Stimulated activated CD8-positive, alpha-beta memory T cell treated with anti-CD3 and anti-CD28 coated beads, Interleukin-2, amount 100 ng/mL, for 48 hours (primary cell): ENCODE results near the gene MALRD1.

Experiments
- DNase-seq, 2 donors: peaks; one replicate each; pipeline ENCODE4 v3.0.0-alpha.2; 2020; ENCODE audit warnings: low read depth in 2 of 2

Gene MALRD1

DNA sequence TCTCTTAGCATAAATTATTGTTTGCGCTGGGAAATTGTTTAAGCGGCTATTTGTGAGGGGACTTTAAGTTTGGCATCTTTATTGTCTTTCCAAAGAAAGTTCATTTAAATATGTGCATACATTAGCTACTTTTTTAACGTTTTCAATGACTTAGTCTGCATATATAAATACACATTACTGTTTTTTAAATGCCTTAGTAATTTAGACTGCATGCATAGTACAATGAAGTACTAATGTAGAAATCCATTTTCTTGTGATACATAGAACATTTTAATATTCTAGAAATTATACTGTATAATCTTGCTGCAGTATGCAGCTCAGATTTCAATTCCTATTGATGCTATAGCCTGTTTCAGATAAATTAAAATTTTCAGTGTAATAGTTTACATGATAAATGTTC is 325.4 kb downstream of the MALRD1 start:
- DNase-seq = no peak

DNA sequence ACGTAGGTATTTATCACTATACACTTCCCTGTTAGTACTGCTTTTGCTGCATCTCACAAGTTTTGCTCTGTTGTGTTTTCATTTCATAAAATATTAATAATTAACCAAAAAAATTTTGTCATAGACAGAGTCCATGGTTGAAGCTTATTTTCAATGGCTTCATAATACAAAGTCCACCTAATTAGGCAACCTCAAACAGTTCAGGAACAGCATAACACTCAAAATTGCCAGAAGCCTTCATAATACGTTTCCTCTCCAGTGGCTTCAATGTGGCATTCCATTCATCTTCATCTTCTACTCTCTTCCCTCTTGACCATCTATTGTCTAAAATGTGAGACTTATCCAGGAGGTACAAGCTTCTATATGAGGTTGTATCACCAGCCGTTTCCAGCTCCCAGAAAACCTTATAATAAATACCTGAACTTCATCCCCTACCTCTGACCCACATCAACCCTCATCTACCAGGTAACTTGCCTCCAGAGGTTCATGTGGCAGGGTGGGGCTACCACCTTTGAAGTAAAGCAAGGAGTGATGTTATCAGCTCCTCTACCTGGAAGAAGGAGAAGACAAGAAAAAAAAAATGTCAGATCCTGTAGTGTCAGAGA is 337.3 kb downstream of the MALRD1 start:
- DNase-seq = no peak

DNA sequence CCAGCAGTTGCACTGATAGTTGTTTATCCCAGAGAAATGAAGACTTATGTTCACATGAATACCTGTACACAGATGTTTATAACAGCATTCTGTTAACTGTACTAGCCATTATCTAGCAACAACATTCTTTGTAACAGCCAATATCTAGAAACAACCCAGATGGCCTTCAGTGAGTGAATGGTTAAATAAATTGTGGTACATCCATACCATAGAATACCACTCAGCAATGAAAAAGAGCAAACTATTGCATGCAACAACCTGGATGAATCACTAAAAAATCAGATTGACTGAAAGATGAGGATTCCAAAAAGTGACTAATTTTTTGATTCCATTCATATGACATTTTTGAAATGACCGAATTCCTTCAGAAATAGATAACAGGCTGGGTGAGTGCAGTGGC is 360.3 kb downstream of the MALRD1 start:
- DNase-seq = no peak

DNA sequence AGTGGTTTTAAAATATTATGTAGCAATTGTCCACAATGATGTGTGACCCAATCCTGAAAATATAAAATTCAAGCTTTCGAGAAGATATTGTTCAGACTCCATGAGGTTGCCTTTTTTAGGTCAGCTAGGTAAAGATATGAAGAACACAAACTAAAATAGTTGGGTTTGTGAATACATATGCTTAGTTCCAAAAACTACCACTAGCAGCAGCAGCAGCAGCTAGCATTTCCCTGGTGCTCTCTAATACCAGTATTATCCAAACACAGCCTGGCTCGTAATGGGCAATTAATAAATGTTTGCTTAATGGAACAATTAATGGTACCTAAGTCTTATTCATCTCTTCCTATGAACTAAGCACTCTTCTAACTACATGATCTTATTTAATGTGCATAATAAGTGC is 362.5 kb downstream of the MALRD1 start:
- DNase-seq = no peak

DNA sequence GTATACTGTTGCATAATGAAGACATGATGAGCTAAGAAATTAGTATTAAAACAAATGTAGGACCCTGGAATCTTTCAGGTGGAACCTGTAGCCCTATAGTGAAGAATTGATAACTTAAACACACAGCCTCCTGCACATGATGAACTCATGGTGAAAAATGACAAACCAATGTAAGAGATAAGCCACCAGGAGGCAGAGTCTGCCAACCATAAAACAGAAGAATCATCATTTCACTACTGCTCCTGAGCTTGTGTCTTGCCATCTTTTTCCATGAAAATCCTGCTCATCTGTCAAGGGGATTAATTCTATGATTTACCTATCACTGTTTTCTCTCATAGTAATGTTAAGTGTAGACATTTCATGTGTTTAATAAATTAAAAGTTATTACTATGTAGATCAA is 363.9 kb downstream of the MALRD1 start:
- no peak for DNase-seq

DNA sequence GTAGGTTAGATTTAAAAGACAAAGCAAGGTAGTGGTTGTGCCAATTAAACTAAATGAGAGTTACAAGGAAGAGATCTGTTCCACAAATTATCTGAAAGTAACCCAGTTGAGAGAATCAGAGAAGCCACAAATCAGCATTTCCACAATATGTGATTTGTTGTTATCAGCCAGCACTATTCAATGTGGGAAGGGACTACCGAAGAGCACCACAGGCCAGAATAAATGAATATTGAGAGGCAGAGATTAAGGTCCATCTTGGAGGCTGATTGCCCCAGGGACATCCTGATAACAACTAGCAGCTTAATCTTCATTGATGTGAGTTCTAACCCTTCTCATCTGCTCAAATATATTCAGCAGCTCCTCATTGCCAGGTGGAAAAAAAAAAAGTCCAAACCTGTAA is 367.6 kb downstream of the MALRD1 start:
- no peak for DNase-seq

DNA sequence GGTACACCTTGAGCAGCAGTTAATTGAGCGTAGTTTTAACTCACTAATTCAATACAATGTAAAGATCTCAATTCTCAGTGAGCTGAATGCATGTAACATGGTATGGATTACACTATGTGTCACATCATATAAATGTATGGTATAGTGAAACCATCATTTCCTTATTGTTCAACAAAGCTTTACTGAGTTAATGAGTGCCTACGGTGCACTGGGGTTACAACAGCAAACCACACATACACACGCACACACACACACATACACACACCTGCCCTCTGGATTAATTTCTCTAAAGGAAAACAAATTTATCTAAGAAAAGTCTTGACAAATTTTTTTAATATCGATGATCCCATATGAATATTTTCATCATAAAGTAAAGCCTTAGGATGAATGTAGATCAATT is 369.1 kb downstream of the MALRD1 start:
- no peak for DNase-seq

DNA sequence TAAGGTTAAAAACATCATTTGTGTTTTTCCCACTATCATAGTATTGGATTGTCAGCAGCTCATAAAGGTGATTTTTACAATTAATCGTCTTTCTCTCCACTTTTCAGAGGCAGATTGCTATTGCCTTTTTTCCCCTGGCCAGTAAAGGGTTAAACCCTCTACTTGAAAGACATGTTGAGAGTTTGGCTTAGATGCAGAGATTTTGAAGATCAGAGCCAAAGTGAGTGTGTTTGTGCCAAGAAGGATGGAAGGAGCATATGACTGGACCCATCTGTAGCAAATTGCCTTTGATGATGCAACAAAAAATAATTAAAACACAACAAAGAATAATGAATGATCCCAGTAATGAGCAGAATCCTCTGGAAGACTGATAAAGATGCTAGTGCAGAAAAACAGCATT is 373.1 kb downstream of the MALRD1 start:
- no peak for DNase-seq

DNA sequence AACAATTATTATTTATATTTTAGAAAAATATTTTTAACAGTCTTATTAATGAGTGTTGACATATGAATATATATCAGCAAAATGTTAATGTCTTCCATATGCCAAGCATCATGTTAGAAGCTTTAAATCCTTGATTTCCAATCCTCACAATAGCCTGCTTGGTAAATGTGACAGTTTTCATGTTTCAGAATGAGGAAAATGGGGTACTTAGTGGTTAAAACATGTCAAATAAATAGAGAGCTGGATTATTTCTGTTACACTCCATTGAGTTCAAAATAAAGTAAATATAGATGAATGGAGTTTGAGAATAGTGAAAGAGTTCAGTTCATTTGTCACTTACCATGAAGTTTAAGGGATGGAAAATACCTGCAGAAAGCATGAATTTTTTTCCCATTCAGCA is 377.4 kb downstream of the MALRD1 start:
- no peak for DNase-seq

DNA sequence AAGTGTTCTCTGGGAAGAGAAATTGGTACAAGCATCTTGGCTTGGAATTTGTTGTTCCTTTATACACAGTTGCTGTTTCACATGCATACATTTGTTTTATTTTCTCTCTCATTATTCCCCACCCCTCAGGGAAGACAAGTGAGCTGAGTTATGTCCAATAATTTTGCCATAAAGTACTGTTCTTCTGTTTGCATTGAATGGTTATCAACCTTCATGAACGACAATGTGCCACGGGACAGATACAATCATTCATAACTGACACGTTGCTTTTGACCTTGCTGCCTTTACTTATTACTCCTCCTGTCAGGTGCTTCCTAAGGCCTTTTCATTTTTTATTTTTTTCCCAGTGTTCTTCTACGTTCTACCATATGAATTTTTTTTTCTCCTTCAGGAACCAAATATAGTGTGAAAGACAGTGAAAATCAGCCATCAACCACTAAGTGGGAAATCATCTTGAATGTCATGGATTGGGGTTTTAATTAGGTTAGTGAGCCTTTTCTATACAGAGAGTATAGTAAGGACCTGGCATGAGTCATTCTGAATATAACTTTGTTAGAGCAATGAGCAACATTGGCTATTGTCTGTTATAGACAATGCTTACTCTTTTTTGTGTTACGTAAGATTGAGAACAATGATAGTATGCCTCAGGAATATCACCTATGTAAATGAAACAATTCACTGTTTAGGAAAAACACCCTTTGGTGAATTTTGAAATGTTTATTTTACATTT is 383.2 kb downstream of the MALRD1 start:
- DNase-seq = no peak

DNA sequence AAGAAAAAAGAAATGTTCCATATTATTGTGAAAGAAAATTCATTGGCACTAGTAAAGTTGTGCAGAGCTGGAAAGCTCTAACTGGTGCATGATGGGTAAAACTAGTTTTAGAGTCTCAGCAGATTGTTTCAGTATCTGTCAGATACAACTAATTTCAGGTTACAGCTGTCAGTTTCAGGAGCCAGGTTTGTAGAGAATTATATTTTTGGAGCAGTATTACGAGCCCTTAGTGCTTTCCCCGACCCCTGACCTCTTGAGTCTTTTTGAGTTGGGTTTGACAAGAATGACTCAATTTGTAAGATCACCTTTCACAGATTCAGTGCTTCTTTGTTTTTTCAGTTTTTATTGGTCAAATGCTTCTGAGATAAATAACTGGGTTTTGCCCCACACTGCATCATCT is 401.3 kb downstream of the MALRD1 start:
- DNase-seq = no peak

DNA sequence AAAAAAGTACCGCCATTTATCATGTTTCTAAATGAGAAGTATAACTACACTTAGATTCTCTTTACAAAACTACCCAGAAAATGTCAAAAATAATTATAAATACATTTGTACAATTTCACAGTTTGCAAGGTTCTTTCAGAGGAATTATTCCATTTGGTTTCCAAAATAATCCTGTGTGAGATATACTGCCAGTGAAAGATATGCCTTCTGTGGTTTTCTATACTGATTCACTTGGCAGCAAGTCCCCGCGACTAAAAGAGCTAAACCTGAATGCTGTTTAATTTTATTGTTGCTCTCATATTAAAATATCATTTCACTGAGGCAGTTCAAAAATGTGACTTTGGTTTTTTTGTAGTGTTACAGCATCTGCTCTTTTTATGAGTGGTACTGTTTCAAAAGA is 402.8 kb downstream of the MALRD1 start:
- no peak for DNase-seq

DNA sequence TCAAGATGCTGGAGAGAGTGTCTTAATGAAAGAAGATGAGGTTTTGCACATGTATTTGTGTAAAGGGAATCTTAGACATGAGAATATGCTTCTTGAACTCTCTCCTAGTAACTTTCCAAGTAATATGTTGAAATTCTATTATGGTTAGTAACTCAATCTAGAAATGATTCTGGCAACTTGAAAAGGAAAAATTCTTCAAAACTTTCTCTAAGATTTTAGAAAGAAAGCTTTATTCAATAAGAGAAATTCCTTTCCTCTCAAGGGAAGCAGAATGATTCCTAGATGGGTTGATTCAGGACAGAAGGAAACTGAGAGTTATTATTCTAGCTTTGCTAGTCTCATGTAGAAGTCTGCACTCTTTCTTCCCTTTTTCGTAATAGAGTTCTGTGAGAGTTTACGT is 403.3 kb downstream of the MALRD1 start:
- DNase-seq = no peak

DNA sequence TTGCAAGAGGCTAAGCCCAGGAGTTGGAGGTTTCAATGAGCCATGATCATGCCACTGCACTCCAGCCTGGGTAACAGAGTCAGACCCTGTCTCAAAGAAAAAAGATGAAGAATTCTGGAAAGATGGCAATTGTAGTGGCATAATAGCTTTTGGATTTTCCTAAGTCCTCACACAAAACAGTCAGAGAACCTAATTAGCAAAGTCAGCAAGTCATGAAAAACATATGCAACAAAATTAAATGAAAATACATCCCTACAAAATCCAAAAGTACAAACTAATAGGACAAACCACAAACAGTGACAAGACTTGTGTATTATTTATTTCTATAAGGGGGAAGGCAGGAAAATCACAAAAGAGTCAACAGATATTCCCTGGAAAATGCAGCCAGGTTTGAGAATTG is 405.4 kb downstream of the MALRD1 start:
- DNase-seq = no peak

DNA sequence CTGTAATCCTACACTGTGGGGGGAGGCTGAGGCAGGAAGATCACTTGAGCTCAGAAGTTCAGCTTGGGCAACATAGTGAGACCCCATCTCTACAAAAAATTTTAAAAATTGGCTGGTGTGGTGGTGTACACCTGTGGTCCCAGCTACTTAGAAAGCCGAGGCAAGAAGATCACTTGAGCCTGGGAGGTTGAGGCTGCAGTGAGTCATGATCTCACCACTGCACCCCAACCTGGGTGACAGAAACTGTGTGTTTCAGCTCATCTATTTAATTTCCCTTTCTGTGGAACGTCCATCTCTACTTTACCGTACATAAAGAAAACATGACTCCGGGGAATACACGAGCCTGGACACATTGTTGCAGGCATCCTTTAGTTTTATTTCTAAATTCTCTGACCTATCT is 413.0 kb downstream of the MALRD1 start:
- no peak for DNase-seq

DNA sequence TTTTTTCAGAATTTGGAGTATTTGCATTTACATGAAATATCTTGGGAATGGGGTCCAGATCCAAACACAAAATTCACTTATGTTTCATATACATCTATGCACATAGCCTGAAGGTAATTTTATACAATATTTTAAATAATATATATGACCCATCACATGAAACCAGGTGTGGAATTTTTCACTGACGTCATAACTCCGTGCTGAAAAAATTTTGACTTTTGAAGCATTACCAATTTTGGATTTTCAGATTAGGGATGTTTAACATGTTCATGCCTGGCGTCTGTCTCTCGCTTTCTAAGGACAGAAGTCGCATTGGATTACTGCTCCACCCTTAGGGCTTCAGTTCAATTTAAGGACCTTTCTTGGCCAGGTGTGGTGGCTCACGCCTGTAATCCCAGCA is 418.1 kb downstream of the MALRD1 start:
- no peak for DNase-seq

DNA sequence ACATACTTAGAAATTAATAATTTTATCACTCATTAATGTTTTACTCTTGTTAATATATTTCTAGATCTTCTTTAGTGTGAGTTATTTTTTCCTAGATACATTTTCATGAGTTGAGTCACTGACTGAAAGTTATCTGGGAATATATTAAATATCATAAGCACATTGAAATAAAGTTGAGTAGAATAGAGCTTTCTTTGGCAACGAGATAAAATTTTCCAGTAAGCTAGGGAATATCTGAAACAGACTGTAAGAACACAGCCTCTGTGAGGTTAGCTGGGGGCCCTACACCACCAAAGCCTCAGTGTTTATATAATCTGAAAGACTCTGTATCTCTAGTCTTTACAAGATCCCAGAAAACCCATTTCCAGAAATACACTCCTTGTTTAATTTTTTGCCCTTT is 419.8 kb downstream of the MALRD1 start:
- no peak for DNase-seq

DNA sequence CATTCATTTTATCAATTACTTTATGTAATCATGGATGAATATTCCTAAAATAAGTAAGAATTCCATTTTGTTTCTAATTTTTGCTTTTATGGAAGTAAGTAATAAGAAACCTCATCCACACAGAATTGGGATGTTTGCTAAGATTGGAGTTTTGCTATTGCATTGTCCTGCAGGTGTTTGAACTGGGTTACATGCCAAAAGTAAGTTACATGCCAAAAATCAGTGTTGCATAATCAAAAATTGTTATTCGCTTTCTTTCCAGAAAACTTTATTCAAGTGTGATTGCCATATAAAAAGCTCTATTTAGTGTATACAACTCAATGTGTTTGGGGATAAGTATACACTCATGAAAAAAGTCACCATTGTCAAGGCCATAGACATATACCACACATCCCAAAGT is 420.9 kb downstream of the MALRD1 start:
- DNase-seq = no peak

DNA sequence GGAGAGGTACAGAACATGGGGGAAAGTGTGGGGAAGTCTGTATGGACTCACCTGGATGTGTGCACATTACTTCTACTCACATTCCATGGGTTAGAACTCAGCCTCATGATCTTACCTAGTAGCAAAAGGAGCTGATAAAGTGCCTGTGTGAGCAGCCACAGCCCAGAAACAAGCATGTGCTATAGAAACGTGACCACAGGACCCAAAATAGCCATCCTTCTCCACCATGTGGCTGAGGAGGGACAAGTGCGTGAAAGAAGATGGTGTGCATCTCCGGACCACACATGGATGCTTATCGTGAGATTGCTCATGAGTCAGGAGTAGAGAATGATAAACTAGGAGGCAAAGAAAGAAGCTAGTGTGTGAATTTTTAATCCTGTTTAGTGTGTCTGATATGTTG is 431.3 kb downstream of the MALRD1 start:
- DNase-seq = no peak

DNA sequence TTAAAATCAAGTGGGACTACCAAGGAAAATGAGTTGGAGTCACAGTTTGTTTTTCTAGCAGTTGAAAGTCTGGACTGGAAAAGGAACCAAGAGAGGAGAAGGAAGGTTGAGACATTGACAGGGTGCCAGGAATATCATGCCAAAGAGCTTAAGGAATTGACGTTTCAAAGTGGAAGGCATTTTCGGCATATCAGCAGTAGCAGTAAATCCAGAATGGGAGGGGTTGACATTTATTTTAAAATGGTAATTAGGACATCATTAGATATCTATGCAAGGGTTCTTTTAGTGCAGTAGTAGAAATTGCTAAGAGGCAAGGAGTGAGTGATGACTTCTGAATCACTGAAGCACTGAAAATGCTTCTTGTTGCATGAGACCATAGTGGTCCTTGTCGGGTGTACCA is 431.8 kb downstream of the MALRD1 start:
- no peak for DNase-seq

DNA sequence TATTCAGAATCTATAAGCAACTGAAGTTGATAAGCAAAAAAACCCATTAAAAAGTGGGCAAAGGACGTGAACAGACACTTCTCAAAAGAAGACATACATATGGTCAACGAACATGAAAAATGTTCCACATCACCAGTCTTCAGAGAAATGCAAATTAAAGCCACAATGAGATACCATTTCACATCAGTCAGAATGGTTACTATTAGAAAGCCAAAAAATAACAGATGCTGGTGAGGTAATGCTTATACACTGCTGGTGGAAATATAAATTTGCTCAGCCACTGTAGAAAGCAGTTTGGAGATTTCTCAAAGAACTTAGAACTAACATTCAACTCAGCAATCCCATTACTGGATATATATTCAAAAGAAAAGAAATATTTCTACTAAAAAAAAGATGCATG is 434.8 kb downstream of the MALRD1 start:
- no peak for DNase-seq

DNA sequence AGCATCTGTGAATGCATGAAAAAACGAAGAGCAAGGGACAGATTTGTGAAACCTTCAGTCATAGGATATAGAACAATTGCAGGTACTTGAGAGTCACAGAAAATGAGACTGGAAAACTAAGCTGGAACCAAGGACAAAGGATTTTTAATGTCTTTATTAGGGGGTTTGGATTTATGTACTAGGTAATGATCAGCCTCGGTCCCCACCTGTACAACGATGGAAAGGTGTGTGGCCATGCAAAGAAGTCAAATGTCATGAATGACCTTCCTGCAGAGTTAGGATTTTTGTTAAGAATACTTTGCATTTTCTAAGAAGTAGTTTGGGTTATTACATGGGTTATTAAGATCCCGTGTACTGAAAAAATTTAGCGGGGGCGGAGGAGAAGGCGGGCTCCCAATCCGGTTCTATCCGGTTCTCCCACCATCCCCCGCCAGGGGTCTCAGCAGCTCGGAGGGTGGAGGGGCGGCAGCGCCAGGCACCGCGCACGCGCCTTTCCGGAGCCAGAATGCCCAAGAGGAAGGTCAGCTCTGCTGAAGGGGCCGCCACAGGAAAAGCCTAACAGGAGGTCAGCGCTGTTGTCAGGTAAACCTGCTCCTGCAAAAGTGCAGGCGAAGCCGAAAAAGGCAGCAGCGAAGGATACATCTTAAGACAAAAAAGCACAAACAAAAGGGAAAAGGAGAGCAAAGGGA is 440.1 kb downstream of the MALRD1 start:
- DNase-seq = no peak

DNA sequence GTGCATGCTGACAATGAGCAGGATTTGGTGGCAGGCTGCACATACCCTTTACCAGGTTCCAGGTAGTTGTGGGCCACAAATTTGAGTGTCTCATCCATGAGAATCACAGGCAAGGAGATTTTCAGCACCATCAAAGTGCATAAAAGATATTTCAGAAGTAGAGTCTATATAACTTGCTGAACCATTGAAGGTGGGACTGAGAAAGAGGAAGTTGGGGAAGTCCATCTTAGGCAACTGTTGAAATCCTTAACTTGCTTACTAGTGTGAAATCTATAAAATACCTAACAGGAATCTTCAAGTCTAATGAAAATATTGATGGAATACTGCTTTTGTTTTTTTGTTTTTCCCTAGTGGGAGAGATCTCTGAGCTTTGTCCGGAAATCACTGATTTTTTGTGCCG is 442.6 kb downstream of the MALRD1 start:
- DNase-seq = no peak
